H9 (cell line): ENCODE measurements around the gene CLDN16. TPM values are rescaled to one million over a fixed set of nuclear protein-coding genes. Genes with fewer than 3 reads are reported as not detected.

Source experiments
- DNase-seq: peaks from one replicate; pipeline ENCODE4 v3.0.0-alpha.2; 2017
- H2AFZ ChIP-seq: one replicate; pipeline ENCODE4 v1.6.1; 2013; ENCODE audit warnings: mild to moderate bottlenecking, low read length, control low read depth, moderate library complexity
- H2AK5ac ChIP-seq: 2 replicates; pipeline ENCODE4 v1.6.1; 2013; ENCODE audit warnings: low read length, control low read depth, mixed read lengths; ENCODE audit not compliant: insufficient read length
- H2BK120ac ChIP-seq: one replicate; pipeline ENCODE4 v1.6.1; 2013; ENCODE audit warnings: low read depth, mild to moderate bottlenecking, low read length, control low read depth, inconsistent platforms; ENCODE audit not compliant: poor library complexity, severe bottlenecking
- H2BK12ac ChIP-seq: 2 replicates; pipeline ENCODE4 v1.6.1; 2013; ENCODE audit warnings: low read length, control low read depth, mixed read lengths, low read depth; ENCODE audit not compliant: insufficient read length
- H2BK15ac ChIP-seq: 2 replicates; pipeline ENCODE4 v1.6.1; 2013; ENCODE audit warnings: low read depth, low read length, control low read depth
- H2BK20ac ChIP-seq: one replicate; pipeline ENCODE4 v1.6.1; 2013; ENCODE audit warnings: low read depth, mild to moderate bottlenecking, low read length, control low read depth, inconsistent platforms; ENCODE audit not compliant: poor library complexity, severe bottlenecking
- H2BK5ac ChIP-seq: 2 replicates; pipeline ENCODE4 v1.6.1; 2013; ENCODE audit warnings: low read length, control low read depth, mixed read lengths; ENCODE audit not compliant: insufficient read length
- H3K14ac ChIP-seq: 2 replicates; pipeline ENCODE4 v1.6.1; 2013; ENCODE audit warnings: low read length, control low read depth; ENCODE audit not compliant: insufficient read depth
- H3K18ac ChIP-seq: 2 replicates; pipeline ENCODE4 v1.6.1; 2013; ENCODE audit warnings: low read depth, mild to moderate bottlenecking, mixed read lengths, low read length, control low read depth; ENCODE audit not compliant: insufficient read length
- H3K23ac ChIP-seq: 2 replicates; pipeline ENCODE4 v1.6.1; 2013; ENCODE audit warnings: low read length, control low read depth, mixed read lengths, low read depth; ENCODE audit not compliant: insufficient read length
- H3K23me2 ChIP-seq: 2 replicates; pipeline ENCODE4 v1.6.1; 2013; ENCODE audit warnings: low read depth, mild to moderate bottlenecking, mixed read lengths, low read length, control low read depth; ENCODE audit not compliant: insufficient read length, poor library complexity, severe bottlenecking
- H3K27ac ChIP-seq: 2 replicates; pipeline ENCODE4 v1.5.1; 2013; ENCODE audit warnings: low read length, control low read depth, mixed read lengths, low read depth; ENCODE audit not compliant: insufficient read length
- H3K27me3 ChIP-seq: 2 replicates; pipeline ENCODE4 v1.6.1; 2013; ENCODE audit warnings: low read length, control low read depth, inconsistent platforms; ENCODE audit not compliant: insufficient read depth
- H3K4ac ChIP-seq: 2 replicates; pipeline ENCODE4 v1.6.1; 2013; ENCODE audit warnings: low read depth, mild to moderate bottlenecking, control low read depth, inconsistent platforms, low read length, moderate library complexity
- H3K4me1 ChIP-seq: 2 replicates; pipeline ENCODE4 v1.6.1; 2013; ENCODE audit warnings: low read length, control low read depth, inconsistent platforms; ENCODE audit not compliant: insufficient read depth
- H3K4me2 ChIP-seq: 2 replicates; pipeline ENCODE4 v1.6.1; 2013; ENCODE audit warnings: low read length, control low read depth, mixed read lengths; ENCODE audit not compliant: insufficient read length, insufficient read depth
- H3K56ac ChIP-seq: 2 replicates; pipeline ENCODE4 v1.6.1; 2013; ENCODE audit warnings: low read depth, mild to moderate bottlenecking, mixed read lengths, low read length, control low read depth; ENCODE audit not compliant: insufficient read length
- H3K79me1 ChIP-seq: 2 replicates; pipeline ENCODE4 v1.6.1; 2013; ENCODE audit warnings: low read depth, mild to moderate bottlenecking, moderate library complexity, low read length, control low read depth, inconsistent platforms; ENCODE audit not compliant: insufficient read depth, poor library complexity, severe bottlenecking
- H3K79me2 ChIP-seq: 2 replicates; pipeline ENCODE4 v1.6.1; 2013; ENCODE audit warnings: low read length, control low read depth, inconsistent platforms; ENCODE audit not compliant: insufficient read depth
- H3K9ac ChIP-seq: 2 replicates; pipeline ENCODE4 v1.6.1; 2013; ENCODE audit warnings: low read length, control low read depth, mixed read lengths; ENCODE audit not compliant: insufficient read length; ENCODE audit errors: extremely low read depth
- H3K9me3 ChIP-seq: one replicate; pipeline ENCODE4 v1.6.1; 2013; ENCODE audit warnings: low read depth, low read length, inconsistent platforms; ENCODE audit not compliant: control insufficient read depth
- H3T11ph ChIP-seq: one replicate; pipeline ENCODE4 v1.6.1; 2013; ENCODE audit warnings: mild to moderate bottlenecking, low read length, control low read depth, inconsistent platforms
- H4K20me1 ChIP-seq: one replicate; pipeline ENCODE4 v1.6.1; 2013; ENCODE audit not compliant: control insufficient read depth, insufficient read length, insufficient read depth
- H4K5ac ChIP-seq: 2 replicates; pipeline ENCODE4 v1.6.1; 2013; ENCODE audit warnings: low read depth, mild to moderate bottlenecking, mixed read lengths, low read length, control low read depth; ENCODE audit not compliant: insufficient read length
- H4K8ac ChIP-seq: replicated peaks from 2 replicates; pipeline ENCODE4 v1.6.1; 2013; ENCODE audit warnings: low read length, control low read depth, mixed read lengths, low read depth; ENCODE audit not compliant: insufficient read length
- H4K91ac ChIP-seq: 2 replicates; pipeline ENCODE4 v1.6.1; 2013; ENCODE audit warnings: low read depth, mild to moderate bottlenecking, moderate library complexity, mixed read lengths, low read length, control low read depth; ENCODE audit not compliant: insufficient read length
- H3K27ac Mint-ChIP-seq, 3 experiments: 2 replicates in 2 of 3; 3 replicates in 1 of 3; pipeline ENCODE4 v1.8.0; 2020 to 2021; ENCODE audit warnings: mixed read lengths in 3 of 3, mild to moderate bottlenecking in 1 of 3, moderate library complexity in 1 of 3
- H3K27me3 Mint-ChIP-seq: 2 replicates; pipeline ENCODE4 v1.8.0; 2021; ENCODE audit warnings: low read depth, mild to moderate bottlenecking, moderate library complexity, mixed read lengths
- H3K36me3 Mint-ChIP-seq, 3 experiments: 2 replicates in 2 of 3; 3 replicates in 1 of 3; pipeline ENCODE4 v1.8.0; 2020 to 2021; ENCODE audit warnings: low read depth in 3 of 3, mixed read lengths in 3 of 3; ENCODE audit not compliant: insufficient read depth in 1 of 3
- H3K4me1 Mint-ChIP-seq, 2 experiments: 2 replicates each; pipeline ENCODE4 v1.8.0; 2020; ENCODE audit warnings: mixed read lengths in 2 of 2
- H3K4me3 Mint-ChIP-seq, 2 experiments: 2 replicates in 1 of 2; 3 replicates in 1 of 2; pipeline ENCODE4 v1.8.0; 2020 to 2021; ENCODE audit warnings: mild to moderate bottlenecking in 2 of 2, mixed read lengths in 2 of 2, moderate library complexity in 1 of 2
- H3K9me3 Mint-ChIP-seq, 2 experiments: 2 replicates in 1 of 2; 3 replicates in 1 of 2; pipeline ENCODE4 v1.8.0; 2020; ENCODE audit warnings: mild to moderate bottlenecking in 2 of 2, mixed read lengths in 2 of 2, moderate library complexity in 1 of 2
- CTCF ChIP-seq: fragments of 200-600 bp; sonication (generic); conservative IDR thresholded peaks from 3 replicates; pipeline ENCODE4 v1.8.0; 2021; ENCODE audit warnings: antibody characterized with exemption, mild to moderate bottlenecking
- WGBS: extraction: QIAGEN DNeasy Blood & Tissue Kit; methylation state at CpG from one replicate; pipeline ENCODE4 v1.1.7; 2013; ENCODE audit warnings: missing lambda C conversion rate, low lambda C conversion rate, mixed read lengths; ENCODE audit not compliant: insufficient read length; ENCODE audit errors: extremely low coverage; 5-methylcytosine and 5-hydroxymethylcytosine counted together
- total RNA-seq: library from RNA; stranded (reverse); gene quantifications from 2 replicates; pipeline ENCODE4 v1.2.1, GENCODE V29; 2021

CLDN16 gene
- total RNA-seq, 1 experiment from 2014 or later, result not detected

GRCh38 chr3:190424108-190424477, 36.1 kb downstream of the CLDN16 start:
- no CpG with 5 or more reads among the region's 2 CpGs for WGBS
- no peaks in the 10 kb centered on the region for H3K4me1 Mint-ChIP-seq
- TF ChIP-seq CTCF, result no peak
- no peak overlapping the region for H4K91ac ChIP-seq
- H3K27me3 Mint-ChIP-seq, result no peaks in the 10 kb centered on the region
- H4K20me1 ChIP-seq, result no peaks in the 10 kb centered on the region
- no peak overlapping the region for H3T11ph ChIP-seq
- H2AFZ ChIP-seq, result no peak overlapping the region
- H3K4me3 Mint-ChIP-seq, result no peak overlapping the region
- DNase-seq, result no peak
- H3K56ac ChIP-seq, result no peak overlapping the region
- no peak overlapping the region for H2BK15ac ChIP-seq
- H3K4me2 ChIP-seq, result no peak overlapping the region
- no peak overlapping the region for H4K5ac ChIP-seq
- no peaks in the 10 kb centered on the region for H3K79me2 ChIP-seq
- no peak overlapping the region for H3K27ac Mint-ChIP-seq
- no peaks in the 10 kb centered on the region for H3K23me2 ChIP-seq
- H3K9me3 Mint-ChIP-seq, result no peaks in the 10 kb centered on the region
- no peak overlapping the region for H3K23ac ChIP-seq
- H3K9me3 ChIP-seq, result no peaks in the 10 kb centered on the region
- H3K14ac ChIP-seq, result no peak overlapping the region
- H2BK5ac ChIP-seq, result no peak overlapping the region
- H3K27ac ChIP-seq, result no peak overlapping the region
- no peak overlapping the region for H2BK12ac ChIP-seq
- no peaks in the 10 kb centered on the region for H3K36me3 Mint-ChIP-seq
- H3K4ac ChIP-seq, result no peak overlapping the region
- no peak overlapping the region for H4K8ac ChIP-seq
- no peak overlapping the region for H2BK120ac ChIP-seq
- no peaks in the 10 kb centered on the region for H3K79me1 ChIP-seq
- no peaks in the 10 kb centered on the region for H3K4me1 ChIP-seq
- no peak overlapping the region for H2AK5ac ChIP-seq
- H3K18ac ChIP-seq, result no peak overlapping the region
- no peak overlapping the region for H2BK20ac ChIP-seq
- H3K9ac ChIP-seq, result no peak overlapping the region
- H3K27me3 ChIP-seq, result no peaks in the 10 kb centered on the region
